Neutrophil (primary cell): ENCODE measurements around the gene LCN15.

Source experiments
- H3K27ac ChIP-seq: fragments of 200-600 bp; sonication (generic); 2 replicates; pipeline ENCODE4 v1.5.1; 2016; ENCODE audit warnings: mild to moderate bottlenecking, moderate library complexity
- H3K27me3 ChIP-seq: fragments of 200-600 bp; sonication (generic); 2 replicates; pipeline ENCODE4 v1.6.0; 2016; ENCODE audit warnings: mild to moderate bottlenecking
- H3K36me3 ChIP-seq: fragments of 200-600 bp; sonication (generic); 2 replicates; pipeline ENCODE4 v1.5.1; 2017
- H3K4me1 ChIP-seq, 2 experiments: fragments of 200-600 bp in 1 of 2; sonication (generic) in 1 of 2; 1 replicate in 1 of 2; 2 replicates in 1 of 2; pipeline versions ENCODE4 v1.5.1 to v1.6.1; 2013 to 2016; ENCODE audit warnings: low read depth in 1 of 2, low read length in 1 of 2, mild to moderate bottlenecking in 1 of 2, moderate library complexity in 1 of 2; ENCODE audit not compliant: control insufficient read depth in 1 of 2, insufficient read depth in 1 of 2
- H3K4me3 ChIP-seq, 2 experiments: fragments of 200-600 bp in 1 of 2; sonication (generic) in 1 of 2; 1 replicate in 1 of 2; 2 replicates in 1 of 2; pipeline ENCODE4 v1.5.1; 2013 to 2016; ENCODE audit warnings: low read depth in 1 of 2, low read length in 1 of 2, mild to moderate bottlenecking in 1 of 2, moderate library complexity in 1 of 2
- H3K9me3 ChIP-seq: fragments of 200-600 bp; sonication (generic); 2 replicates; pipeline ENCODE4 v1.5.1; 2016
- TF ChIP-seq, protein P1 (sequence below): fragments of 200-600 bp; sonication (generic); IDR thresholded peaks from 2 replicates; pipeline ENCODE4 v1.5.1; 2016; ENCODE audit warnings: antibody characterized with exemption

The LCN15 gene

DNA sequence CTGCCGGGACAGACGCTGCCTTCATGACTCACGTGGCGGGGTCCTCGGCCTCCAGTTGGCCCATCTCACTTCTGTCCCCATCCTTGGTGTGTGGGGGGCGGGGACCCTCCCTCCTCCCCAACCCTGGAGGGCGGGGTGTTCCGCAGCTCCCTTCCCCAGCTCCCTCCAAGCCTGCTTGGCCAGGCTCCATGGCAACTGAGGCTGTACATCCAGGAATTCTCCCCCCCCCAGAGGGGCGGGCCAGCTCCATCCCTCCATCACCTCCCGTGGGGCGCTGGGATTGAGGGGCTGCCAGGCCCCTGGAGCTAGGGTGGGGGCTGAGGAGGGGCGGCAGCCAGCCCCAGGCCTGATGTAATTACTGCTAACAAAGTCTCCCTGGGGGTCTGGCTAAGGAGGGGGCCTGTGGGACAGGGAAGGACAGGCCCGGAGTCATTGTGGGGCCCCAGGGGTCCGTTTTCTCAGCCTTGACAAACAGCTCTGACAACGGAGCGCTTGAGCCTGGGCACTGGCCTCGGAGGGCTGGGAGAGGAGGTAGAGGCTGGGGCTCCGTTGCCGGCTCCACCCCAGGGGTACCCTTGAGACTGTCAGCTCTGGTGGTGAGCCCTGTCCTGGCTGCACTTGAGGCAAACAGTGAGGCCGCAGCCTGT lies 43.9 kb downstream of the LCN15 start:
- Histone ChIP-seq H3K4me3 (no peak overlapping the region), H3K4me1 (peaks cover 7 to 12% of the 10 kb centered on the region in 2 experiments), H3K9me3 (no peaks in the 10 kb centered on the region), H3K36me3 (peaks cover 47% of the 10 kb centered on the region), H3K27me3 (peaks cover 39% of the 10 kb centered on the region), H3K27ac (no peak overlapping the region)
- TF ChIP-seq, protein P1, sequence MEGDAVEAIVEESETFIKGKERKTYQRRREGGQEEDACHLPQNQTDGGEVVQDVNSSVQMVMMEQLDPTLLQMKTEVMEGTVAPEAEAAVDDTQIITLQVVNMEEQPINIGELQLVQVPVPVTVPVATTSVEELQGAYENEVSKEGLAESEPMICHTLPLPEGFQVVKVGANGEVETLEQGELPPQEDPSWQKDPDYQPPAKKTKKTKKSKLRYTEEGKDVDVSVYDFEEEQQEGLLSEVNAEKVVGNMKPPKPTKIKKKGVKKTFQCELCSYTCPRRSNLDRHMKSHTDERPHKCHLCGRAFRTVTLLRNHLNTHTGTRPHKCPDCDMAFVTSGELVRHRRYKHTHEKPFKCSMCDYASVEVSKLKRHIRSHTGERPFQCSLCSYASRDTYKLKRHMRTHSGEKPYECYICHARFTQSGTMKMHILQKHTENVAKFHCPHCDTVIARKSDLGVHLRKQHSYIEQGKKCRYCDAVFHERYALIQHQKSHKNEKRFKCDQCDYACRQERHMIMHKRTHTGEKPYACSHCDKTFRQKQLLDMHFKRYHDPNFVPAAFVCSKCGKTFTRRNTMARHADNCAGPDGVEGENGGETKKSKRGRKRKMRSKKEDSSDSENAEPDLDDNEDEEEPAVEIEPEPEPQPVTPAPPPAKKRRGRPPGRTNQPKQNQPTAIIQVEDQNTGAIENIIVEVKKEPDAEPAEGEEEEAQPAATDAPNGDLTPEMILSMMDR, result no peak

DNA sequence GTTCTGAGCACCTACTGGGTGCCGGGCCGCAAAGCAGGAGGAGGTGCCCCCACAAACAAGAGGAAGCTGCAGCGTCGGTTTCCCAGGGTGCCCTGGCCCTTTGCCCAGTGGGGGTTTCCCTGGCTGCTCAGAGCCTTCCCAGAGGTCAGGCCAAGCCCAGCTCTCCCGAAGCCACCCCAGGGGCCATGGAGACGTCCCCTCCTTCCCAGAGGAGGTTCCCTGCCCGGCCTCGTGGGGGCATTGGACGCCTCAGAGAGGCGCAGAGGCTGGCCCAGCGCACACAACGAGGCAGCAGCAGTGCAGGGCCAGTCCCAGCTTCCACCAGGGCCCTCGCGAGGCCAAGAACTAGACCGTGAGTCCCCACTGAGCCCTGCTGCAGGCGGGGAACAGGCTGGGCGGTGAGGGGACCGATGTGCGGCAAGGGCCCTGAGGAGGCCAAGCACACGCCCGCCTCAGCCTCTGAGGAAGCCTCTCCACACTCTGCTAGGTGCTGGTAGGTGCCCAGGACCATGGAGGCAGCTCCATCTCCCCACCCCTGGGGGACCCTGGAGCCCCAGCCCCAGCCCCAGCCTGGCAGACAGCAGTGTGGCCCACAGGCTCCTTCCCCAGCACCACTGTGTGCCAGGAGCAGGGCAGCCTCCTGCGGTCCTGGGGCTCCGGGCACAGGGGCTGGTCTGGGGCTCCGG lies 45.0 kb downstream of the LCN15 start:
- TF ChIP-seq, protein P1, result no peak
- Histone ChIP-seq H3K36me3 (peaks cover 38% of the 10 kb centered on the region), H3K27ac (no peak overlapping the region), H3K4me1 (peaks cover 16 to 21% of the 10 kb centered on the region in 2 experiments), H3K9me3 (no peaks in the 10 kb centered on the region), H3K27me3 (peaks cover 49% of the 10 kb centered on the region), H3K4me3 (no peak overlapping the region)

DNA sequence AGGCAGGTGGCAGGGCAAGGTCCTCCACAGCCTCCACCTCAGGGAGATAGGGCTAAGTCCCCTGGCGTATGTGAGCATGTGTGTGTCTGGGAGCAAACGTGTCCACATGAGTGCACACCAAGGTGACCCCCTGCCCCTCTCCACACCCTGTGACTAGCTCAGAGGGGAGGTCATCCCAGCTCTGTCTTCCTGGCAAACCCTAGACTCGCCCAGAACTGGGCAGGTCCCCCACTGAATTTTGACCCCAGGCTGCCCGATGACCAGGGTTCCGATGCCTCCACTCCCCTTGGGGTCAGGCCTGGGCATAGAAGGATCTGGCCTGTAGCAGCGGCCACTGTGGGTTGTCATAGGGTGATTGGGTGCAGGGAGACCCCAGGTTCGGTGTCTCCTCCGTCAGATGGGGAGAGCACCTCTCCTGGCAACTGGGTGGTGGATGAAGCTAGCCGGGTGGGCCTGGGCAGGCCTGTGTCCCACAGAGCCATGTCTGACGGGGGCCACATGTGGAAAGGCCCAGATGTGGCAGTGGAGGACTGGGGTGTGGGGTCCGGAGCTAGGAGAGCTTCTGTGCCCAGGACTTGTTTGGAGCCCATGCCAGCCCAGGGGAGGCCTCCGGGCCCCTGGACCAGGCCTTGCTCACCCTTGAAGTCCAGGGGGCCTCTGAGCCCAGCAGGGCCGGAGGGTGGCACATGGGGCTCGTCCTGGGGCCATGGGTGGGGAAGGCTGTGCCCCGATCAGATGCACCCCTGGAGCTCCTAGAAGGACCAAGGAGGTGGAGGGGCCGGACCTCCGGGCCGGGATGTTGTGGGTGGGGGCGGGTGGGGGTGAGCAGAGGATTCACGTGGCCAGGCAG lies 45.7 kb downstream of the LCN15 start:
- TF ChIP-seq, protein P1, result no peak
- Histone ChIP-seq H3K9me3 (no peaks in the 10 kb centered on the region), H3K4me3 (no peak overlapping the region), H3K36me3 (peaks cover 30% of the 10 kb centered on the region), H3K27me3 (peaks cover 57% of the 10 kb centered on the region), H3K27ac (no peak overlapping the region), H3K4me1 (peaks cover 22 to 28% of the 10 kb centered on the region in 2 experiments)

DNA sequence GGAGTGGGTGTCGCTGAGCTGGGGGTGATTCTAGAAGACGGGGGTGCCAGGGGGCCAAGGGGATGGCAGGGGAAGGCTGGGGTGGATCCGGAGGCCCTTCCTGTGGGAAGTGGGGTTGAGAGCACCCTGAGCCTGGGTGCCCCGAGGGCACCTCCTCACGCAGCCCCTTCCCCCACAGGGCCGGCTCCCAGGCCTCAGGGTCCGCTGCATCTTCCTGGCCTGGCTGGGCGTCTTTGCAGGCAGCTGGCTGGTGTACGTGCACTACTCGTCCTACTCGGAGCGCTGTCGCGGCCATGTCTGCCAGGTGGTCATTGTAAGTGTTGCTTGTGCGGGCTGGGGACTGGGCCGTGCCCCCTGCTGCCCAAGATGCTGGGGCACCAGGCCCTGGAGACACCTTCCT lies 46.9 kb downstream of the LCN15 start:
- TF ChIP-seq, protein P1, result no peak
- H3K27ac ChIP-seq, result no peak overlapping the region
- no peak overlapping the region for H3K4me3 ChIP-seq

DNA sequence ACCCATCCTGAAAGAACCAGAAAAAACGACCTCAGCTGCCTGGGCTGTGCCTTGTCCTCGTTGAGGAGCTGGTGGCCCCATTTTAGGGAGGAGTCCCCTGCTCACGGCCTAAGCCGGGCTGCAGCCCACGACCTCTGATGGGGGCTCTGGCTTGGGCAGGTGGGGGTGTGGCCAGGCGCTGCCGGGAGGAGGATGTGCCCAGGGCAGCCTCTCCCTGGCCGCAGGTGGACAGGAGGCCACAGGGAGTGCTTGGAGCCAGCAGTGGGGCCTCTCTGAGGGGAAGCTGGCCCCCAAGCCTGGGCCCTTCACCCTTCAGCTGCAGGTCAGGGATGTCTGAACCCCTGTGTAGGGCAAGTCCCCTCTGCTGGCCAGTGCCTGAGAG lies 49.4 kb downstream of the LCN15 start:
- peaks cover 37 to 44% of the 10 kb centered on the region in 2 experiments for H3K4me1 ChIP-seq
- no peaks in the 10 kb centered on the region for H3K36me3 ChIP-seq
- no peaks in the 10 kb centered on the region for H3K9me3 ChIP-seq
- peak overlapping the region in 1 of 2 experiments; percentile 13 for H3K4me3 ChIP-seq
- H3K27me3 ChIP-seq, result peaks cover 92% of the 10 kb centered on the region
- TF ChIP-seq, protein P1, result no peak
- no peak overlapping the region for H3K27ac ChIP-seq

More for the DNA sequence above, 46.9 kb downstream of the LCN15 start:
- H3K9me3 ChIP-seq, result no peaks in the 10 kb centered on the region
- H3K4me1 ChIP-seq, result peaks cover 30 to 38% of the 10 kb centered on the region in 2 experiments
- peaks cover 69% of the 10 kb centered on the region for H3K27me3 ChIP-seq
- H3K36me3 ChIP-seq, result peaks cover 19% of the 10 kb centered on the region
